HEK293T (cell line): Measurements from ENCODE around the gene CDCA5.

Experiments
- CTCF ChIA-PET: fragments of 350-600 bp; formaldehyde crosslinking; extraction: SDS; loops from one replicate; lab custom pipeline; 2021; ENCODE audit warnings: antibody characterized with exemption, inconsistent platforms; lab: Yijun Ruan, JAX
- POLR2A ChIA-PET: fragments of 350-600 bp; formaldehyde crosslinking; extraction: SDS; loops from one replicate; lab custom pipeline; 2020; ENCODE audit warnings: antibody characterized with exemption, inconsistent platforms; lab: Yijun Ruan, JAX
- DNase-seq: peaks from one replicate; pipeline ENCODE4 v3.0.0; 2012; ENCODE audit warnings: mixed read lengths; ENCODE audit errors: extremely low spot score
- ARNT ChIP-seq: fragments of 450-650 bp; IDR thresholded peaks from 2 replicates; pipeline ENCODE4 v1.6.1; 2017; ENCODE audit warnings: mild to moderate bottlenecking
- BHLHE40 ChIP-seq: fragments of 450-650 bp; IDR thresholded peaks from 2 replicates; pipeline ENCODE4 v1.6.1; 2016; ENCODE audit warnings: mild to moderate bottlenecking, moderate library complexity, borderline replicate concordance
- CTBP1 ChIP-seq: fragments of 450-650 bp; IDR thresholded peaks from 2 replicates; pipeline ENCODE4 v1.6.1; 2016; ENCODE audit warnings: borderline replicate concordance
- ELF4 ChIP-seq: fragments of 450-650 bp; IDR thresholded peaks from 2 replicates; pipeline ENCODE4 v1.6.1; 2017; ENCODE audit warnings: antibody characterized with exemption
- FOXA1 ChIP-seq: fragments of 450-650 bp; IDR thresholded peaks from 2 replicates; pipeline ENCODE4 v1.6.1; 2016; ENCODE audit warnings: mild to moderate bottlenecking
- FOXK2 ChIP-seq: fragments of 450-650 bp; IDR thresholded peaks from 2 replicates; pipeline ENCODE4 v1.6.1; 2016; ENCODE audit warnings: mild to moderate bottlenecking
- FOXM1 ChIP-seq: fragments of 450-650 bp; IDR thresholded peaks from 2 replicates; pipeline ENCODE4 v1.6.1; 2017; ENCODE audit warnings: mild to moderate bottlenecking, borderline replicate concordance
- HDGF ChIP-seq: fragments of 450-650 bp; IDR thresholded peaks from 2 replicates; pipeline ENCODE4 v1.6.1; 2017; ENCODE audit warnings: antibody characterized with exemption, borderline replicate concordance
- L3MBTL2 ChIP-seq: fragments of 450-650 bp; conservative IDR thresholded peaks from 2 replicates; pipeline ENCODE4 v1.6.1; 2016; ENCODE audit warnings: mild to moderate bottlenecking
- LEF1 ChIP-seq: fragments of 450-650 bp; IDR thresholded peaks from 2 replicates; pipeline ENCODE4 v1.6.1; 2017; ENCODE audit warnings: mild to moderate bottlenecking, borderline replicate concordance
- NFRKB ChIP-seq: fragments of 450-650 bp; IDR thresholded peaks from 2 replicates; pipeline ENCODE4 v1.6.1; 2016; ENCODE audit warnings: mild to moderate bottlenecking, moderate library complexity
- SP1 ChIP-seq: fragments of 450-650 bp; IDR thresholded peaks from 2 replicates; pipeline ENCODE4 v1.6.1; 2017
- SUZ12 ChIP-seq: fragments of 450-650 bp; IDR thresholded peaks from 2 replicates; pipeline ENCODE4 v1.6.1; 2016; ENCODE audit warnings: mild to moderate bottlenecking
- TARDBP ChIP-seq: fragments of 450-650 bp; IDR thresholded peaks from 2 replicates; pipeline ENCODE4 v1.6.1; 2016
- ZNF384 ChIP-seq: fragments of 450-650 bp; IDR thresholded peaks from 2 replicates; pipeline ENCODE4 v1.6.1; 2016
- TF ChIP-seq, protein P1 (sequence below): fragments of 450-650 bp; IDR thresholded peaks from 2 replicates; pipeline ENCODE4 v1.6.1; 2016

The CDCA5 gene

DNA sequence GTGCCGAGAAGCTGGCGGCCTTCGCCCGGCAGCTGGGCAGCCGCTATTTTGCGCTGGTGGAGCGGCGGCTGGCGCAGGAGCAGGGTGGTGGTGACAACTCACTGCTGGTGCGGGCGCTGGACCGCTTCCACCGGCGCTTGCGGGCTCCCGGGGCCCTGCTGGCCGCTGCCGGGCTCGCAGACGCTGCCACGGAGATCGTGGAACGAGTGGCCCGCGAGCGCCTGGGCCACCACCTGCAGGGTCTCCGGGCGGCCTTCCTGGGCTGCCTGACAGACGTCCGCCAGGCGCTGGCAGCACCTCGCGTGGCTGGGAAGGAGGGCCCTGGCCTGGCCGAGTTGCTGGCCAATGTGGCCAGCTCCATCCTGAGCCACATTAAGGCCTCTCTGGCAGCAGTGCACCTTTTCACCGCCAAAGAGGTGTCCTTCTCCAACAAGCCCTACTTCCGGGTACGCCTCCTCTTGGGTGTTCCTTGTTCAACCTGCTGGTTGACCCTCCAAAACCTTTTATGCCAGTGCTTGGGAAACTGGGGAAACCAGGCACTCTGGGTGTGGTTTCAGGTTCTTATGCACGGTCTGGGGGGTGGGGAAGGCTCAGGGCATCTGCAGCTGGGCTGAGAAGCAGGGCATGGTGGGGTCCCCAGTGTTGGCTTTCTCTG is 24.8 kb upstream of the CDCA5 start:
- DNase-seq: no peak
- POLR2A ChIA-PET: interaction anchor here (0.8 to 2.2 kb wide), 2 partner anchors 13 to 26 kb away, joined by 3 to 18 read pairs; partner anchors contain the start of gene VPS51

DNA sequence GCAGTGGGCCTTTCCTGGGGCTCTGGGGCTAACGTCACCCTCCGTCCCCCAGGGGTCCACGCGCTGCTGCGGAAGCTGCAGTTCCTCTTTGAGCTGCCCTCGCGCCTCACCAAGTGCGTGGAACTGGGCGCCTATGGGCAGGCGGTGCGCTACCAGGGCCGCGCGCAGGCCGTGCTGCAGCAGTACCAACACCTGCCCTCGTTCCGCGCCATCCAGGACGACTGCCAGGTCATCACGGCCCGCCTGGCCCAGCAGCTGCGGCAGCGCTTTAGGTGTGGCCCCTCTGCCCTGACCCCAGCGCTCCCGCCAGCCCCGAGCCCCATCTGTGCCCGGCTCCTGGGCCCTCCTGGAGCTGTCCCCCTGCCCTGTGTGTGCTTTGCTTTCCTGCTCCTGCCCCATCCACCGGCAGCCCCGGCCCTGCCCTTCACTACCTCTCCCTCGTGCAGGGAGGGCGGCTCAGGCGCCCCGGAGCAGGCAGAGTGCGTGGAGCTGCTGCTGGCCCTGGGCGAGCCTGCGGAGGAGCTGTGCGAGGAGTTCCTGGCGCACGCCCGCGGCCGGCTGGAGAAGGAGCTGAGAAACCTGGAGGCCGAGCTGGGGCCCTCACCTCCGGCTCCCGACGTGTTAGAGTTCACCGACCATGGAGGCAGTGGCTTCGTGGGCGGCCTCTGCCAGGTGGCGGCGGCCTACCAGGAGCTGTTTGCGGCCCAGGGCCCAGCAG is 24.1 kb upstream of the CDCA5 start:
- CTCF ChIA-PET: no interaction called here
- no peak for TF ChIP-seq FOXA1
- TF ChIP-seq FOXK2: no peak
- no peak for TF ChIP-seq SP1
- no peak for TF ChIP-seq ZNF384
- no peak for TF ChIP-seq TARDBP
- TF ChIP-seq SUZ12: no peak
- TF ChIP-seq ARNT: no peak
- TF ChIP-seq LEF1: no peak
- TF ChIP-seq BHLHE40: no peak
- no peak for TF ChIP-seq FOXM1
- TF ChIP-seq, protein P1, sequence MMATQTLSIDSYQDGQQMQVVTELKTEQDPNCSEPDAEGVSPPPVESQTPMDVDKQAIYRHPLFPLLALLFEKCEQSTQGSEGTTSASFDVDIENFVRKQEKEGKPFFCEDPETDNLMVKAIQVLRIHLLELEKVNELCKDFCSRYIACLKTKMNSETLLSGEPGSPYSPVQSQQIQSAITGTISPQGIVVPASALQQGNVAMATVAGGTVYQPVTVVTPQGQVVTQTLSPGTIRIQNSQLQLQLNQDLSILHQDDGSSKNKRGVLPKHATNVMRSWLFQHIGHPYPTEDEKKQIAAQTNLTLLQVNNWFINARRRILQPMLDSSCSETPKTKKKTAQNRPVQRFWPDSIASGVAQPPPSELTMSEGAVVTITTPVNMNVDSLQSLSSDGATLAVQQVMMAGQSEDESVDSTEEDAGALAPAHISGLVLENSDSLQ: no peak
- no peak for TF ChIP-seq NFRKB
- no peak for TF ChIP-seq CTBP1
- TF ChIP-seq ELF4: no peak
- TF ChIP-seq HDGF: no peak
- POLR2A ChIA-PET: interaction anchor here (0.6 to 0.8 kb wide), 3 partner anchors 9 to 27 kb away, joined by 3 read pairs; no protein-coding TSS in a partner anchor
- no peak for DNase-seq

More for the DNA sequence above, 24.8 kb upstream of the CDCA5 start:
- CTCF ChIA-PET: interaction anchor here (1.1 kb wide), 1 partner anchor 9 kb away, joined by 3 read pairs; no protein-coding TSS in a partner anchor
- TF ChIP-seq FOXM1 (no peak), LEF1 (no peak), FOXK2 (no peak), BHLHE40 (no peak), NFRKB (no peak), ARNT (no peak)

DNA sequence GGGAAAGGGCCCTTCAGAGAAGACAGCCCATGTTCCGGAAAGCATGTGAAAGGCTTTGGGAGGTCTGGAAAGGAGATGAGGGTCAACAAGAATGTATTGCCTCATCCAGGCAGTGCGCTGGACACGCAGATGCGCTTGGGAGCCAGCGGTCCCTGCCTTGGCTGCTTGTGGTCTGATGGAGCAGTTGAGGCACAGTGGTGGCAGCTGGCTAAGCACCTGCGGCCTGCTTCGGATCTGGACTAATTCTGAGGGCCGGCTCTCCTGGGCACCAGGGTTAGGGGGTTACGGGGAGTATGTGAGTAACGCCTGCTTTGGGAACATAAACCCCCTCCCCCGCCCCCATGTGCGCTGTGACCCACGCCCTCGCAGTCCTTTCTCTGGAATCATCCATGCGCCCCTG is 23.2 kb upstream of the CDCA5 start:
- ChIA-PET CTCF (no interaction called here), POLR2A (interaction anchor here (0.6 kb wide), 2 partner anchors 9 to 28 kb away, joined by 3 read pairs; no protein-coding TSS in a partner anchor)
- DNase-seq: no peak

DNA sequence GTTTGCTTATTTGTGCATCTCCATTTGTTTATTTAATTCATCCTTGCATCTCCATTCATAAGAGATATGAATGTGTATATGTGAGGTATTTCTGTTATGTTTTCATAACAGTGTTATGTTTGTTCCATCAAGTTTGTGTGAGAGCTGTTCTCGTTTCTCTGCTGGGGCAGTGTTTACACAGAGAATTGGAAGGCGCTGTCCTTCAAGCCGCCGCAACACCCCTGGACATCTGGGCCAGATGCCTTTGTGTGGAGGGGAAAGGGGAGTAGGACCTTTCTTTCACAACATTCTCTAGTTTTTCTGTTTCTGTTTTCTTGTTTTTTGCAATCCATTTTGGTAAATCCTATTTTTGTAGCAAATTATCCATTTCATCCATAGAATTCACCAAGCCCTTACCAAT is 20.8 kb upstream of the CDCA5 start:
- DNase-seq: no peak
- ChIA-PET CTCF (interaction anchor here (0.7 to 1.1 kb wide), 2 partner anchors 121 to 689 kb away, joined by 3 read pairs; no protein-coding TSS in a partner anchor), POLR2A (interaction anchor here (0.6 to 1.3 kb wide), 2 partner anchors 12 to 29 kb away, joined by 3 read pairs; no protein-coding TSS in a partner anchor)
- TF ChIP-seq SP1 (no peak), CTBP1 (no peak), L3MBTL2 (no peak), LEF1 (no peak)

More for the DNA sequence above, 23.2 kb upstream of the CDCA5 start:
- no peak for TF ChIP-seq ARNT
- no peak for TF ChIP-seq FOXK2
- TF ChIP-seq FOXA1: no peak
- no peak for TF ChIP-seq L3MBTL2
- TF ChIP-seq CTBP1: no peak
- no peak for TF ChIP-seq SP1
- no peak for TF ChIP-seq ZNF384

DNA sequence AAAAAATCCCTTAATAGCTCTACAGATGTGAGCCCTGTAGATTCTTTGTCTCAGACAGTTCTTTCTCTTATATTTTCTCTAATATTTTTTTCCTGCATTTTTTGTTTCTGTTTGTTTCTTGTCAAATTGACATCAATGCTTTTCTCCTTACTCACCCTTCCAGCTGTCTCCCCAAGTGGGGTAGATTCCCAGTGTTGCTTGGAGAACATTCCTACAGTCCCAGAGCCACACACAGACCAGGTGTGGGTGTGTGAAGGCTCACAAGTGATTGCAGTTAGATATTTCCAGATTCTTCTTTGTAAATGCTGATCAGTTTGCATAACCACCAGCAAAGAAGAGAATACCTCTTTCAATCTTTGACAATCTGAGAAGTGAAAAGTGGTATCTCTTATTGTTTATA is 19.6 kb upstream of the CDCA5 start:
- ChIA-PET CTCF (interaction anchor here (0.8 kb wide), 1 partner anchor 8 kb away, joined by 3 read pairs; the partner anchor contains the start of gene TM7SF2), POLR2A (interaction anchor here (1.3 to 3.4 kb wide), 3 partner anchors 8 to 18 kb away, joined by 3 to 9 read pairs (median 4); partner anchors contain the start of genes FAU, MRPL49 and TM7SF2)
- no peak for DNase-seq
- no peak for TF ChIP-seq TARDBP
- TF ChIP-seq LEF1: no peak
- TF ChIP-seq BHLHE40: no peak
- TF ChIP-seq ELF4: no peak
- no peak for TF ChIP-seq ZNF384

DNA sequence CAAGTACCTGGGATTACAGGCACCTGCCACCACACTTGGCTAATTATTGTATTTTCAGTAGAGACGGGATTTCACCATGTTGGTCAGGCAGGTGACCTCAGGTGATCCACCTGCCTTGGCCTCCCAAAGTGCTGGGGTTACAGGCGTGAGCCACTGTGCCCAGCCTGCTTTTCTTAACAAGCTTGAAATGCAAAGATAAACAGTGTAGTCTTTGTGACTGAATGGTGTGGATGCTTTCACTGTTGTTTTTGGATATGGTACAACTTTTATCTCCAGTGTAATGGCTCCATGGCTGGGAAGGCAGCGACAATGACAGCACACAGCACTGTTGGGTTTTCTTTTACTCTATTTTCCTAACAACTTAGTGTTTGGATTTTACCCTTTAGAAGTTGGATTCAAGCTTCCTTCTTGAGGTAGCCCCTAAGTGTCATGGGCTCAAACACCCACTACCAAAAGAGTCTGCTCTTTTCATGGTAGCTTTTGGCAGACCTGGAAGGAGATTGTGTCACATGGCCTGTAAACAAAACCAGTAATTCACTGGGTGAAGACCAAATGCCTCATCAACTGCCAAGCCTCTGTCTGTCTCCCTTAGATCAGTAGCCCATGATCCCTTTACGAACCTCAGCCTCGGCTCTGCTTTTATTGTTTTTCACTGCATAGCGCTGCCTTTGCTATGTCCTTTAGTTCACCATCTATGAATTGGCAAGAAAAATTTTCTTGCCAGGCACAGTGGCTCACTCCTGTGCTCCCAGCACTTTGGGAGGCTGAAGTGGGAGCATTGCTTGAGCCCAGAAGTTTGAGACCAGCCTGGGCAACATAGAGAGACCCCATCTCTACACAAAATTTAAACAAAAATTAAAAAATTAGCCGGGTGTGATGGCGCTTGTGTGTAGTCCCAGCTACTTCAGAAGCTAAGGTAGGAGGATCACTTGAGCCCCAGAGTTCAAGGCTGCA is 18.6 kb upstream of the CDCA5 start:
- DNase-seq: no peak
- no peak for TF ChIP-seq ARNT
- no peak for TF ChIP-seq TARDBP
- TF ChIP-seq L3MBTL2: no peak
- no peak for TF ChIP-seq SUZ12
- no peak for TF ChIP-seq BHLHE40
- TF ChIP-seq ELF4: no peak
- no peak for TF ChIP-seq ZNF384
- no peak for TF ChIP-seq FOXK2
- no peak for TF ChIP-seq LEF1
- TF ChIP-seq NFRKB: no peak
- TF ChIP-seq FOXM1: no peak
- no peak for TF ChIP-seq FOXA1
- no peak for TF ChIP-seq HDGF
- TF ChIP-seq, protein P1: no peak
- TF ChIP-seq SP1: no peak
- POLR2A ChIA-PET: interaction anchor here (0.9 to 3.4 kb wide), 3 partner anchors 9 to 20 kb away, joined by 4 to 9 read pairs (median 4); partner anchors contain the start of genes FAU, MRPL49 and TM7SF2
- CTCF ChIA-PET: interaction anchor here (1.8 kb wide), 1 partner anchor 9 kb away, joined by 11 read pairs; the partner anchor contains the start of gene TM7SF2
